ENCODE results near the gene TESK1. TPM values are rescaled to one million over a fixed set of nuclear protein-coding genes. Genes with fewer than 3 reads are reported as not detected.
"Not testable (repeated sequence)": the region's sequence is repeated elsewhere in the genome, so short reads cannot be mapped to it uniquely, and the experiment has no call there.

TESK1 gene
- total RNA-seq, 1 experiment from 2014 or later: 32.1 TPM

DNA sequence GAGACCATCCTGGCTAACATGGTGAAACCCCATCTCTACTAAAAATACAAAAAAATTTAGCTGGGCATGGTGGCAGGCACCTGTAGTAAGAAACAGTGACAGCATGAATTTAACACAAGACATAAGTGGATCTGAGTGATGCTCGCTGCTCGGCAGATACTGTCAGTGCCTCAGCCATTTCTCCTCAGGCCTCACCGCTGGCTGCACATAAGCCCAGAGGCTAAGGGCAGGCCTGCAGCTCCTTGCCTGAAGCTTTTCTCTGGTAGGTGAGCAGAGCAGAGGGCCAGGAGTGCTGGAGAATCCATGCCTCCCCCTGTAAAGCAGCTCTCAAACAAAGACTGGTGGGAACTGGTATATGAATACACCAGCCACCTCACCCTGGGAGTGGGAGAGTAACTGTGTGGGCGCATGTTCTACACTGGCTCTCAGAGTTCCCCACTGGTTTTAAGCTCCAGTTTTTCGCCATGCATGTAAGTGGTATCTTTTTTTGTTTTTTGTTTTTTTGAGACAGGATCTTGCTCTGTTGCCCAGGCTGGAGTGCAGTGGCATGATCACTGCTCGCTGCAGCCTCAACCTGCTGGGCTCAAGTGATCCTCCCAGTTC lies 23.4 kb downstream of the TESK1 start:
- TF ChIP-seq, protein P1, sequence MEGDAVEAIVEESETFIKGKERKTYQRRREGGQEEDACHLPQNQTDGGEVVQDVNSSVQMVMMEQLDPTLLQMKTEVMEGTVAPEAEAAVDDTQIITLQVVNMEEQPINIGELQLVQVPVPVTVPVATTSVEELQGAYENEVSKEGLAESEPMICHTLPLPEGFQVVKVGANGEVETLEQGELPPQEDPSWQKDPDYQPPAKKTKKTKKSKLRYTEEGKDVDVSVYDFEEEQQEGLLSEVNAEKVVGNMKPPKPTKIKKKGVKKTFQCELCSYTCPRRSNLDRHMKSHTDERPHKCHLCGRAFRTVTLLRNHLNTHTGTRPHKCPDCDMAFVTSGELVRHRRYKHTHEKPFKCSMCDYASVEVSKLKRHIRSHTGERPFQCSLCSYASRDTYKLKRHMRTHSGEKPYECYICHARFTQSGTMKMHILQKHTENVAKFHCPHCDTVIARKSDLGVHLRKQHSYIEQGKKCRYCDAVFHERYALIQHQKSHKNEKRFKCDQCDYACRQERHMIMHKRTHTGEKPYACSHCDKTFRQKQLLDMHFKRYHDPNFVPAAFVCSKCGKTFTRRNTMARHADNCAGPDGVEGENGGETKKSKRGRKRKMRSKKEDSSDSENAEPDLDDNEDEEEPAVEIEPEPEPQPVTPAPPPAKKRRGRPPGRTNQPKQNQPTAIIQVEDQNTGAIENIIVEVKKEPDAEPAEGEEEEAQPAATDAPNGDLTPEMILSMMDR (IDR thresholded peaks at IDR 0.05; ENCODE audit: unreplicated experiment): no peak
- Mint-ChIP-seq H3K36me3 (ENCODE audit: insufficient read depth, unreplicated experiment) (no peaks in the 10 kb centered on the region), H3K4me1 (ENCODE audit: insufficient read depth, unreplicated experiment) (no peaks in the 10 kb centered on the region), H3K27ac (ENCODE audit: low read depth, unreplicated experiment) (no peak overlapping the region), H3K27me3 (ENCODE audit: insufficient read depth, unreplicated experiment) (no peaks in the 10 kb centered on the region), H3K4me3 (ENCODE audit: unreplicated experiment) (no peak overlapping the region), H3K9me3 (ENCODE audit: unreplicated experiment) (no peaks in the 10 kb centered on the region)
- CTCF ChIA-PET: interaction anchor here (0.6 to 0.9 kb wide), 3 partner anchors 13 to 197 kb away, joined by 3 to 4 read pairs (median 3); no protein-coding TSS in a partner anchor
- intact Hi-C loops (cut with micrococcal nuclease): no loop called here
- DNase-seq (ENCODE audit: unreplicated experiment): no peak
- no TSS peak for BruUV-seq (replicated peaks)
- POLR2A ChIA-PET: interaction anchor here (0.6 to 1.2 kb wide), 3 partner anchors 13 to 1673 kb away, joined by 3 to 4 read pairs (median 3); no protein-coding TSS in a partner anchor

DNA sequence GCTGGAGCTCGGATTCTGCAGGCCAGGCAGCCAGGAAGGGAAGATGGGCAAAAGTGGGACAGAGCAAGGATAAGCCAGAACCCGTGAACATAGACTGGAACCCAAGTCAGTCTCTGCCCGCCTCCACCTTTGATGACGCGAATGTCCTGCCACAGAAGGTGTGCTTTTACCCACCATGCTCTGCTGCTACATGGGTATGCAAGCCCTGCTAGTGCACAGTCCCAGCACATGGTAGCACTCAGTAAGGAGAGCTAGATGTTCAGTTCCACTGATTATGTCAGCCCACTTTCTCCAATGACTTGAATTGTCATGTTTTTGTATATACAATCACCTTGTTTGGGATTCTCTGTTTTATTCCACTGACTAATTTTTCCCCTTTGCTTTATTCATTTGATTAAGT lies 24.5 kb downstream of the TESK1 start:
- no peak overlapping the region for H3K27ac Mint-ChIP-seq (ENCODE audit: low read depth, unreplicated experiment)
- no peaks in the 10 kb centered on the region for H3K9me3 Mint-ChIP-seq (ENCODE audit: unreplicated experiment)
- no peak for DNase-seq (ENCODE audit: unreplicated experiment)
- ChIA-PET CTCF (interaction anchor here (0.5 to 0.9 kb wide), 3 partner anchors 196 to 1230 kb away, joined by 3 to 4 read pairs (median 3); no protein-coding TSS in a partner anchor), POLR2A (interaction anchor here (1.2 kb wide), 1 partner anchor 14 kb away, joined by 4 read pairs; no protein-coding TSS in a partner anchor)
- no TSS peak for BruUV-seq (replicated peaks)
- H3K27me3 Mint-ChIP-seq (ENCODE audit: insufficient read depth, unreplicated experiment): no peaks in the 10 kb centered on the region
- H3K4me3 Mint-ChIP-seq (ENCODE audit: unreplicated experiment): no peak overlapping the region
- intact Hi-C loops (cut with micrococcal nuclease): no loop called here
- no peaks in the 10 kb centered on the region for H3K36me3 Mint-ChIP-seq (ENCODE audit: insufficient read depth, unreplicated experiment)
- TF ChIP-seq, protein P1 (IDR thresholded peaks at IDR 0.05; ENCODE audit: unreplicated experiment): no peak
- H3K4me1 Mint-ChIP-seq (ENCODE audit: insufficient read depth, unreplicated experiment): no peaks in the 10 kb centered on the region

DNA sequence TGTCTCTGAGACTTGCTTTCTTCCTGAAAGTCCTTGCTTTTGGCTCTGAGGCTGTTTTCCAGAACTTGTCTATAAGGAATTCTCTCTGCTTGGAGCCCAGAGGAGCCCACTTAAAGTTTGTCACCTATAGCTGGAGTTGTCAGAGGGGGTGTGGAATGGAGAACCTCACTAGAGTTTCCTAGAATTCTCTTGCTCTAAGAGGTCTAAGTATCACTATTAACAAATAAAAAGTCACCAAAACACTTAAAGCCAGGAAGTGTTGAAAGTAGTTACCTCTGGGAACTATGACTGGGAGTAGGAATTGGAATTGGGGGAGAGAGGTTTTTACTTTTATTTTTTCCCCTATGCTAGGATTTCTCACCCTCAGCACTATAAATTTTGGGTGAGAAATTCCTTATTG lies 30.7 kb downstream of the TESK1 start:
- H3K27ac Mint-ChIP-seq (ENCODE audit: low read depth, unreplicated experiment): no peak overlapping the region
- TF ChIP-seq, protein P1 (IDR thresholded peaks at IDR 0.05; ENCODE audit: unreplicated experiment): no peak
- BruUV-seq (replicated peaks): no TSS peak
- H3K9me3 Mint-ChIP-seq (ENCODE audit: unreplicated experiment): no peaks in the 10 kb centered on the region
- DNase-seq (ENCODE audit: unreplicated experiment): no peak
- H3K4me3 Mint-ChIP-seq (ENCODE audit: unreplicated experiment): no peak overlapping the region
- ChIA-PET CTCF (interaction anchor here (0.5 to 1.7 kb wide), 4 partner anchors 9 to 612 kb away, joined by 3 to 7 read pairs (median 4); no protein-coding TSS in a partner anchor), POLR2A (interaction anchor here (0.7 to 1.0 kb wide), 2 partner anchors 9 to 22 kb away, joined by 3 read pairs; no protein-coding TSS in a partner anchor)
- no peaks in the 10 kb centered on the region for H3K27me3 Mint-ChIP-seq (ENCODE audit: insufficient read depth, unreplicated experiment)
- H3K4me1 Mint-ChIP-seq (ENCODE audit: insufficient read depth, unreplicated experiment): no peaks in the 10 kb centered on the region
- no peaks in the 10 kb centered on the region for H3K36me3 Mint-ChIP-seq (ENCODE audit: insufficient read depth, unreplicated experiment)
- intact Hi-C loops (cut with micrococcal nuclease): no loop called here

DNA sequence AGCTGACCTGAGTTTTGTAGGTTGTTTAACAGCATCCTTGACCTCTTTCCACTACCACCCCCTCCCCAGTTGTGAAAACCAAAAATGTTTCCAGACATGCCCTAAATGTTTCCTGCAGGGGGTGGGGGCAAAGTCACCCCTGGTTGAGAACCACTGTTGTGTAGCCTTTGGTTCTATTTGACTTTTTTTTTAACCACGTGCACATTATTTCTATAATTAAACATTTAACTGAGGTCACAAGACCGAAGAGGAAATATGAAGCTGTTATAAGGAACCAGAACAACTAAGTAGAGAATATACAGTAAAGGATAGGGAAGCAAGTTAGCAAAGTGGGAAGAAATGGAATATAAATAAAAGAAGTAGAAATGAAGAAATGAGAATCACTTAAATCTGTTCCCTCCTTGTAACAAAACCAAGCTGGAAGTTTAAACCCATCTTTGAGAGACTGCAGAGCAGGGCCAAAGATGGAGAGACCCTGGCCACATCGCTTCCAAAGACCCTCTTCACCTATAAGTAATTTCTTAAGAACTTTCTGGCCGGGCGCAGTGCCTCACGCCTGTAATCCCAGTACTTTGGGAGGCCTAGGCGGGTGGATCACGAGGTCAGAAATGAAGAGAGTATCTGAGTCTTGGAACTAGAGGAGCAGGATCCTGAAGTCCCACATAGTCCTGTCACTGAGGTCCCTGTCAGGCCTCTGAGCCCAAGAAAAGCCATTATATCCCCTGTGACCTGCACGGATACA lies 31.2 kb downstream of the TESK1 start:
- peaks cover 4% of the 10 kb centered on the region for H3K36me3 Mint-ChIP-seq (ENCODE audit: insufficient read depth, unreplicated experiment)
- no peaks in the 10 kb centered on the region for H3K27me3 Mint-ChIP-seq (ENCODE audit: insufficient read depth, unreplicated experiment)
- intact Hi-C loops (cut with micrococcal nuclease): no loop called here
- H3K9me3 Mint-ChIP-seq (ENCODE audit: unreplicated experiment): no peaks in the 10 kb centered on the region
- TF ChIP-seq, protein P1 (IDR thresholded peaks at IDR 0.05; ENCODE audit: unreplicated experiment): no peak
- no peak for DNase-seq (ENCODE audit: unreplicated experiment)
- no peaks in the 10 kb centered on the region for H3K4me1 Mint-ChIP-seq (ENCODE audit: insufficient read depth, unreplicated experiment)
- H3K27ac Mint-ChIP-seq (ENCODE audit: low read depth, unreplicated experiment): no peak overlapping the region
- ChIA-PET POLR2A (interaction anchor here (1.0 kb wide), 1 partner anchor 8 kb away, joined by 3 read pairs; no protein-coding TSS in a partner anchor), CTCF (interaction anchor here (0.5 to 1.7 kb wide), 3 partner anchors 8 to 612 kb away, joined by 3 to 7 read pairs (median 4); no protein-coding TSS in a partner anchor)
- BruUV-seq (replicated peaks): no TSS peak
- no peak overlapping the region for H3K4me3 Mint-ChIP-seq (ENCODE audit: unreplicated experiment)

DNA sequence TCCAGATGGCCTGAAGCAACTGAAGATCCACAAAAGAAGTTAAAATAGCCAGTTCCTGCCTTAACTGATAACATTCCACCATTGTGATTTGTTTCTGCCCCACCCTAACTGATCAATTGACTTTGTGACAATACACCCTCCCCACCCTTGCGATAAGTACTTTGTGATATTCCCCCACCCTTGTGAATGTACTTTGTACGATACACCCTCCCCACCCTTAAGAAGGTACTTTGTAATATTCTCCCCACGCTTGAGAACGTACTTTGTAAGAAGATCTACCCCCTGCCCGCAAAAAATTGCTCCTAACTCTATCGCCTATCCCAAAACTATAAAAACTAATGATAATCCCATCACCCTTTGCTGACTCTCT lies 31.8 kb downstream of the TESK1 start:
- ChIA-PET POLR2A (interaction anchor here (1.0 kb wide), 1 partner anchor 8 kb away, joined by 3 read pairs; no protein-coding TSS in a partner anchor), CTCF (interaction anchor here (0.8 to 1.7 kb wide), 2 partner anchors 8 to 10 kb away, joined by 3 to 7 read pairs; no protein-coding TSS in a partner anchor)
- H3K4me3 Mint-ChIP-seq (ENCODE audit: unreplicated experiment); BruUV-seq (replicated peaks); DNase-seq (ENCODE audit: unreplicated experiment); H3K9me3 Mint-ChIP-seq (ENCODE audit: unreplicated experiment); H3K4me1 Mint-ChIP-seq (ENCODE audit: insufficient read depth, unreplicated experiment); H3K27me3 Mint-ChIP-seq (ENCODE audit: insufficient read depth, unreplicated experiment); H3K36me3 Mint-ChIP-seq (ENCODE audit: insufficient read depth, unreplicated experiment); intact Hi-C loops (cut with micrococcal nuclease); H3K27ac Mint-ChIP-seq (ENCODE audit: low read depth, unreplicated experiment): not testable (repeated sequence)

DNA sequence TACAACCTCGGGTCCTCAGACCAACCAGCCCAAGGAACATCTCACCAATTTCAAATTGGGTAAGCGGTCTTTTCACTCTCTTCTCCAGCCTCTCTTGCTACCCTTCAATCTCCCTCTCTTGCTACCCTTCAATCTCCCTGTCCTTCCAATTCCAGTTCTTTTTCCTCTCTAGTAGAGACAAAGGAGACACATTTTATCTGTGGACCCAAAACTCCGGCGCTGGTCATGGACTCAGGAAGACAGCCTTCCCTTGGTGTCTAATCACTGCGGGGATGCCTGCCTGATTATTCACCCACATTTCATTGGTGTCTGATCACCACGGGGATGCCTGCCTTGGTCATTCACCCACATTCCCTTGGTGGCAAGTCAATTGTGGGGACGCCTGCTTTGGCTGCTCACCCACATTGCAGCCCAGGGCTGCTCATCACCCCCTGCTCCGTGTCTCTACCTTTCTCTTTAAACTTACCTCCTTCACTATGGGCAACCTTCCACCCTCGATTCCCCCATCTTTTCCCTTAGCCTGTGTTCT lies 32.4 kb downstream of the TESK1 start:
- DNase-seq (ENCODE audit: unreplicated experiment); H3K36me3 Mint-ChIP-seq (ENCODE audit: insufficient read depth, unreplicated experiment); POLR2A ChIA-PET; H3K4me1 Mint-ChIP-seq (ENCODE audit: insufficient read depth, unreplicated experiment); intact Hi-C loops (cut with micrococcal nuclease); BruUV-seq (replicated peaks); H3K27ac Mint-ChIP-seq (ENCODE audit: low read depth, unreplicated experiment); H3K4me3 Mint-ChIP-seq (ENCODE audit: unreplicated experiment); H3K27me3 Mint-ChIP-seq (ENCODE audit: insufficient read depth, unreplicated experiment); H3K9me3 Mint-ChIP-seq (ENCODE audit: unreplicated experiment); CTCF ChIA-PET: not testable (repeated sequence)

All from MCF 10A (cell line).